ENCODE measurements around the gene ENPEP. TPM values are rescaled to one million over a fixed set of nuclear protein-coding genes. Genes with fewer than 3 reads are reported as not detected.
"Not testable (repeated sequence)": the region's sequence is repeated elsewhere in the genome, so short reads cannot be mapped to it uniquely, and the experiment has no call there.

ENPEP gene
- total and polyA plus RNA-seq, 10 of the 15 experiments (the other 5 are each of a cell fraction or from before 2014, with no cell fraction given) = 0.03 TPM; not detected in 9

- TF ChIP-seq IRF5 (IDR thresholded peaks at IDR 0.05; ENCODE audit: borderline replicate concordance) (no peak), CBFB (IDR thresholded peaks at IDR 0.05; ENCODE audit: low read depth) (no peak), LARP7 (IDR thresholded peaks at IDR 0.05) (no peak), MXI1 (IDR thresholded peaks at IDR 0.05; ENCODE audit: low read depth, low read length) (no peak), RCOR1 (conservative IDR thresholded peaks at IDR 0.05; ENCODE audit: low read depth, low read length) (no peak)
- TF ChIP-seq, protein P1, sequence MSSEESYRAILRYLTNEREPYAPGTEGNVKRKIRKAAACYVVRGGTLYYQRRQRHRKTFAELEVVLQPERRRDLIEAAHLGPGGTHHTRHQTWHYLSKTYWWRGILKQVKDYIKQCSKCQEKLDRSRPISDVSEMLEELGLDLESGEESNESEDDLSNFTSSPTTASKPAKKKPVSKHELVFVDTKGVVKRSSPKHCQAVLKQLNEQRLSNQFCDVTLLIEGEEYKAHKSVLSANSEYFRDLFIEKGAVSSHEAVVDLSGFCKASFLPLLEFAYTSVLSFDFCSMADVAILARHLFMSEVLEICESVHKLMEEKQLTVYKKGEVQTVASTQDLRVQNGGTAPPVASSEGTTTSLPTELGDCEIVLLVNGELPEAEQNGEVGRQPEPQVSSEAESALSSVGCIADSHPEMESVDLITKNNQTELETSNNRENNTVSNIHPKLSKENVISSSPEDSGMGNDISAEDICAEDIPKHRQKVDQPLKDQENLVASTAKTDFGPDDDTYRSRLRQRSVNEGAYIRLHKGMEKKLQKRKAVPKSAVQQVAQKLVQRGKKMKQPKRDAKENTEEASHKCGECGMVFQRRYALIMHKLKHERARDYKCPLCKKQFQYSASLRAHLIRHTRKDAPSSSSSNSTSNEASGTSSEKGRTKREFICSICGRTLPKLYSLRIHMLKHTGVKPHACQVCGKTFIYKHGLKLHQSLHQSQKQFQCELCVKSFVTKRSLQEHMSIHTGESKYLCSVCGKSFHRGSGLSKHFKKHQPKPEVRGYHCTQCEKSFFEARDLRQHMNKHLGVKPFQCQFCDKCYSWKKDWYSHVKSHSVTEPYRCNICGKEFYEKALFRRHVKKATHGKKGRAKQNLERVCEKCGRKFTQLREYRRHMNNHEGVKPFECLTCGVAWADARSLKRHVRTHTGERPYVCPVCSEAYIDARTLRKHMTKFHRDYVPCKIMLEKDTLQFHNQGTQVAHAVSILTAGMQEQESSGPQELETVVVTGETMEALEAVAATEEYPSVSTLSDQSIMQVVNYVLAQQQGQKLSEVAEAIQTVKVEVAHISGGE (CRISPR knock-in tag; IDR thresholded peaks at IDR 0.05) = no peak
These were observed 1.5 kb upstream of the ENPEP start (continued) for GRCh38 chr4:110474481-110474880.

DNA sequence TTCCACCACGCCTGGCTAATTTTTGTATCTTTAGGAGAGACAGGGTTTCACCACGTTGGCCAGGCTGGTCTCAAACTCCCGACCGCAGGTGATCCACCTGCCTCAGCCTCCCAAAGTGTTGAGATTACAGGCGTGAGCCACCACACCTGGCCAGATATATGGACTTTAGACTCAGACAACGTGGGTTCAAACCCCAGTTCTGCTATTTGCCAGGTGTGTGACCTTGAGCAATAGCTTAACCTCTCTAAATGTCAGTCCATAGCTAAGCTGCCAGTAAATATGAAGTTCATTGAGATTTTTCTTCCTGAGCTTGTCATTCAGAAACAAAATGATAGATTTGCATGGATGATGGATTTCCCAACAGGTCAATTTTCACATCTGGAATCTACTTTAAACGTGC is 875 bp upstream of the ENPEP start:
- H2AFZ ChIP-seq (ENCODE audit: control insufficient read depth, low read depth, low read length); FAIRE-seq; in situ Hi-C loops (cut with MboI); H3K4me3 ChIP-seq; ATAC-seq; H3K27me3 ChIP-seq (replicated peaks in 1 of 2; ENCODE audit: control insufficient read depth in 2 of 2, insufficient read depth in 2 of 2, low read length in 1 of 2); H3K4me2 ChIP-seq (ENCODE audit: control insufficient read depth, insufficient read depth); H3K27ac ChIP-seq (ENCODE audit: control insufficient read depth, insufficient read depth); H3K9me3 ChIP-seq (replicated peaks; ENCODE audit: control insufficient read depth, insufficient read depth, low read length); DNase-seq (ENCODE audit: low read depth, low spot score); H3K4me1 ChIP-seq (ENCODE audit: control insufficient read depth, insufficient read depth, low read length); H3K79me2 ChIP-seq (ENCODE audit: control insufficient read depth, insufficient read depth, low read length); H4K20me1 ChIP-seq (ENCODE audit: control insufficient read depth, insufficient read depth); BruUV-seq (replicated peaks); POLR2A ChIA-PET; H3K9ac ChIP-seq (ENCODE audit: control insufficient read depth, insufficient read depth, low read length); RAD21 ChIA-PET (ENCODE audit: unreplicated experiment); CTCF ChIA-PET; H3K36me3 ChIP-seq (ENCODE audit: control insufficient read depth in 2 of 2, insufficient read depth in 2 of 2, low read length in 1 of 2); intact Hi-C loops (cut with micrococcal nuclease; ENCODE audit: unreplicated experiment): not testable (repeated sequence)
- WGBS (ENCODE audit: insufficient coverage, insufficient replicate concordance, low lambda C conversion rate, missing lambda C conversion rate) = 23% methylated on average over 7 of the region's 7 CpGs
- SMC1A ChIA-PET (ENCODE audit: uncharacterized antibody, unreplicated experiment) = interaction anchor here (0.8 to 1.5 kb wide), 2 partner anchors 12 to 469 kb away, joined by 3 read pairs; no protein-coding TSS in a partner anchor

Data from GM12878 (cell line).